Measurements from ENCODE around the gene CA4. TPM values are rescaled to one million over a fixed set of nuclear protein-coding genes. Genes with fewer than 3 reads are reported as not detected.
"Not testable (repeated sequence)": the region's sequence is repeated elsewhere in the genome, so short reads cannot be mapped to it uniquely, and the experiment has no call there.

The CA4 gene
- polyA plus RNA-seq, 1 donor, result 1.2 TPM

DNA sequence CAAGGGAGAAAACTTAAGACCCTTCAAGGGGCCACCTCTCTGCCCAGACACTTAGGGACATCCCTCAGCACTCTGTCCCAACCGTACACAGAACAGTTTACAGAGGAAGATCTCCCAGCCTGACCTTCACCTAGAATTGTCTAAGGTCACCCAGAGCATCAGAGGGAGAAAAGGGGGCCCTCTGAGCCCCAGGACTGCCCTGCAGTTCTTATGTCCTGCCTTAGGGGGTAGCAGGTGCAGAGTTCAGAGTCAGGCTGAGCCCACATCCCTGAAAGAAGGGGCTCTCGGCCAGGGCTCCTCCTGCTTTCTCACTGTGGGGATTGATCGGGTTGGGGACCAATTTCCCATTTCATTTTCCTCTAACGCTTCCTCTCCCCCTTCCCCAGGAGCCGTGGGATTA, 15.4 kb downstream of the CA4 start:
- DNase-seq, result no peak
- H3K27ac ChIP-seq (ENCODE audit: low read length), result no peak overlapping the region
- WGBS (ENCODE audit: insufficient coverage, low lambda C conversion rate), result no CpG with 5 or more reads among the region's 5 CpGs
- H3K4me3 ChIP-seq (ENCODE audit: low read length), result no peak overlapping the region
- H3K9me3 ChIP-seq (ENCODE audit: control insufficient read depth, low read depth, low read length), result no peaks in the 10 kb centered on the region
- H3K4me1 ChIP-seq (ENCODE audit: control insufficient read depth, insufficient read depth, low read length), result peaks cover 18% of the 10 kb centered on the region
- H3K36me3 ChIP-seq (ENCODE audit: control insufficient read depth, insufficient read depth, low read length), result no peaks in the 10 kb centered on the region
- H3K27me3 ChIP-seq (ENCODE audit: control insufficient read depth, insufficient read depth, low read length), result no peaks in the 10 kb centered on the region

- H3K36me3 ChIP-seq (ENCODE audit: control insufficient read depth, insufficient read depth, low read length), result no peaks in the 10 kb centered on the region
- H3K9me3 ChIP-seq (ENCODE audit: control insufficient read depth, low read depth, low read length), result no peaks in the 10 kb centered on the region
- H3K4me1 ChIP-seq (ENCODE audit: control insufficient read depth, insufficient read depth, low read length), result peaks cover 24% of the 10 kb centered on the region
- WGBS (ENCODE audit: insufficient coverage, low lambda C conversion rate), result 80% methylated on average over 1 of the region's 5 CpGs
- H3K4me3 ChIP-seq (ENCODE audit: low read length), result no peak overlapping the region
- DNase-seq, result peak; percentile 61 to 81
- no peaks in the 10 kb centered on the region for H3K27me3 ChIP-seq (ENCODE audit: control insufficient read depth, insufficient read depth, low read length)
- no peak overlapping the region for H3K27ac ChIP-seq (ENCODE audit: low read length)
These were observed 16.2 kb downstream of the CA4 start for GRCh38 chr17:60165971-60166370.

- WGBS (ENCODE audit: insufficient coverage, low lambda C conversion rate), result 83% methylated on average over 2 of the region's 11 CpGs
- Histone ChIP-seq H3K9me3 (ENCODE audit: control insufficient read depth, low read depth, low read length) (no peaks in the 10 kb centered on the region), H3K4me3 (ENCODE audit: low read length) (no peak overlapping the region), H3K36me3 (ENCODE audit: control insufficient read depth, insufficient read depth, low read length) (no peaks in the 10 kb centered on the region), H3K27ac (ENCODE audit: low read length) (no peak overlapping the region), H3K27me3 (ENCODE audit: control insufficient read depth, insufficient read depth, low read length) (no peaks in the 10 kb centered on the region), H3K4me1 (ENCODE audit: control insufficient read depth, insufficient read depth, low read length) (peaks cover 24% of the 10 kb centered on the region)
- no peak for DNase-seq
These were observed 17.4 kb downstream of the CA4 start for GRCh38 chr17:60167065-60167741.

DNA sequence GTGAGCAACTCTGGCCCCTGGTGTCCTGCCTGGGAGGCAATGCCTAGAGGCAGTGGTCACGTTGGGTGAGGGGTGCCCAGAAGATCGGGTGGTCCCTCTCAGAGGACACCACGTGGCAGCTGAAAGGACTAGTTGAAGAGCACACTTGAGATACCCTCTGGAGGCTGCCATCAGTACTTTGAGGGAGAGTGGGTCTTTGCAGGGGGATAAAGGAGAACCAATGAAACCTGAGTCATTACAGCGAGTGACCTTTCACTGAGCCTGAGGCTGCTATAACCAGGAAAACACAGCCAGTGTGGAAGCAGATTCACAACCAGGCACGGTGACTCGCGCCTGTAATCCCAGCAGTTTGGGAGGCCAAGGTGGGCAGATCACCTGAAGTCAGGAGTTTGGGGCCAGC, 18.9 kb downstream of the CA4 start:
- WGBS (ENCODE audit: insufficient coverage, low lambda C conversion rate), result no CpG with 5 or more reads among the region's 7 CpGs
- peaks cover 29% of the 10 kb centered on the region for H3K4me1 ChIP-seq (ENCODE audit: control insufficient read depth, insufficient read depth, low read length)

GRCh38 chr17:60169921-60170817, 20.4 kb downstream of the CA4 start:
- no peak overlapping the region for H3K4me3 ChIP-seq (ENCODE audit: low read length)
- H3K27ac ChIP-seq (ENCODE audit: low read length), result no peak overlapping the region
- no peaks in the 10 kb centered on the region for H3K27me3 ChIP-seq (ENCODE audit: control insufficient read depth, insufficient read depth, low read length)
- no peaks in the 10 kb centered on the region for H3K9me3 ChIP-seq (ENCODE audit: control insufficient read depth, low read depth, low read length)
- DNase-seq, result peak in 1 of 2 donors; percentile 47
- H3K36me3 ChIP-seq (ENCODE audit: control insufficient read depth, insufficient read depth, low read length), result no peaks in the 10 kb centered on the region
- WGBS (ENCODE audit: insufficient coverage, low lambda C conversion rate), result no CpG with 5 or more reads among the region's 10 CpGs
- H3K4me1 ChIP-seq (ENCODE audit: control insufficient read depth, insufficient read depth, low read length), result peaks cover 28% of the 10 kb centered on the region

More for the DNA sequence above, 18.9 kb downstream of the CA4 start:
- no peaks in the 10 kb centered on the region for H3K36me3 ChIP-seq (ENCODE audit: control insufficient read depth, insufficient read depth, low read length)
- H3K9me3 ChIP-seq (ENCODE audit: control insufficient read depth, low read depth, low read length), result no peaks in the 10 kb centered on the region
- H3K4me3 ChIP-seq (ENCODE audit: low read length), result no peak overlapping the region
- DNase-seq, result no peak
- H3K27me3 ChIP-seq (ENCODE audit: control insufficient read depth, insufficient read depth, low read length), result no peaks in the 10 kb centered on the region
- H3K27ac ChIP-seq (ENCODE audit: low read length), result no peak overlapping the region

DNA sequence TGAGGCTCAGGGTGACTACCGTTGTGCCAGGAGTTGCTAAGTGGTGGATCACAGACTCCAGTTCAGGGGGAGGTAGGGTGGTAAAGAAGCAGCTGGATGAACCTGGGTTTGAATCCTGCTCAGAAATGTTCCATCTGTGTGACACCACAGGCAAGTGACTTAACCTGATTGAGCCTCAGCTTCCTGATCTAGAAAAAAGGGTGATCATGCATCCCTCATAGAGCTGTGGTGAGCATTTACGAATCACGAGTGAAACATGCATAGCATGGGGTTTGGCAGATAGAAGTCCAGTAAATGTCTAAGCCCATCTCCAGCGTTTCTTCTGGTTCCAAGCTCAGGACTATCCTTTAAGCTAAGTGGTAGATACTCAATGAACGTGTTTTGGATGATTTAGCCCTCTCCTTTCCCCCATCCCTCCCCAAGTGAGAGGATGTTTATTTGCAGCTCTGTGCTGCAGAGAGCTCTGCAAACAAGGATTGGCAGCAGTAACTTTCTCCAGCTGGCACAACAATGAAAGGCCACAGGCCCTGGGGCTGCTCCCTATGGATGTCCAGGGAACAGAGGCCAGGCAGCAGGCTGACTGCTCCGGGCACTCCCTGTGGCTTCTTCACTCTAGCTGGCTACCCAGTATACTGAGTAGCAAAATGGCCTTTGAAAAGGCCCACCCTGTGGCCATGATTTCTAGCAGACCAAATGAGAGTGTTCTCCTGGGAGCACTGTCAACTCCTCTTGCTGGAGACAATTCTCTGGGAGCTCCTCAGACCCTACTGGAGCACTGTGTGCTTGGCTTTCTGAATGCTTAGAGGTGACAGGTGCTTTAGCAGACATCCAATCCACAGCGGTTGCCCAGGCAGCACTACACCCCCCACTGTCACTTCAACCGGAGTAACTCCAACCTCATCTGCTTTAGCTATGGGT, 21.3 kb downstream of the CA4 start:
- Histone ChIP-seq H3K4me3 (ENCODE audit: low read length) (no peak overlapping the region), H3K36me3 (ENCODE audit: control insufficient read depth, insufficient read depth, low read length) (no peaks in the 10 kb centered on the region), H3K27ac (ENCODE audit: low read length) (no peak overlapping the region), H3K4me1 (ENCODE audit: control insufficient read depth, insufficient read depth, low read length) (peaks cover 19% of the 10 kb centered on the region), H3K9me3 (ENCODE audit: control insufficient read depth, low read depth, low read length) (no peaks in the 10 kb centered on the region), H3K27me3 (ENCODE audit: control insufficient read depth, insufficient read depth, low read length) (no peaks in the 10 kb centered on the region)
- WGBS (ENCODE audit: insufficient coverage, low lambda C conversion rate), result no CpG with 5 or more reads among the region's 8 CpGs
- DNase-seq, result no peak

- H3K27ac ChIP-seq (ENCODE audit: low read length), result no peak overlapping the region
- H3K36me3 ChIP-seq (ENCODE audit: control insufficient read depth, insufficient read depth, low read length), result peaks cover under 1% of the 10 kb centered on the region
- no peaks in the 10 kb centered on the region for H3K9me3 ChIP-seq (ENCODE audit: control insufficient read depth, low read depth, low read length)
- no peaks in the 10 kb centered on the region for H3K27me3 ChIP-seq (ENCODE audit: control insufficient read depth, insufficient read depth, low read length)
- no CpG with 5 or more reads among the region's 8 CpGs for WGBS (ENCODE audit: insufficient coverage, low lambda C conversion rate)
- H3K4me3 ChIP-seq (ENCODE audit: low read length), result no peak overlapping the region
- DNase-seq, result no peak
- peaks cover 18% of the 10 kb centered on the region for H3K4me1 ChIP-seq (ENCODE audit: control insufficient read depth, insufficient read depth, low read length)
These were observed 21.9 kb downstream of the CA4 start for GRCh38 chr17:60171753-60172079.

- Histone ChIP-seq H3K9me3 (ENCODE audit: control insufficient read depth, low read depth, low read length) (no peaks in the 10 kb centered on the region), H3K4me3 (ENCODE audit: low read length) (no peak overlapping the region), H3K36me3 (ENCODE audit: control insufficient read depth, insufficient read depth, low read length) (peaks cover 5% of the 10 kb centered on the region), H3K27me3 (ENCODE audit: control insufficient read depth, insufficient read depth, low read length) (no peaks in the 10 kb centered on the region), H3K4me1 (ENCODE audit: control insufficient read depth, insufficient read depth, low read length) (peaks cover 18% of the 10 kb centered on the region), H3K27ac (ENCODE audit: low read length) (no peak overlapping the region)
- DNase-seq, result no peak
- 75% methylated on average over 2 of the region's 2 CpGs for WGBS (ENCODE audit: insufficient coverage, low lambda C conversion rate)
These were observed 23.6 kb downstream of the CA4 start for GRCh38 chr17:60173304-60173819.

GRCh38 chr17:60174035-60174434, 24.3 kb downstream of the CA4 start:
- no CpG with 5 or more reads among the region's 3 CpGs for WGBS (ENCODE audit: insufficient coverage, low lambda C conversion rate)
- Histone ChIP-seq H3K36me3 (ENCODE audit: control insufficient read depth, insufficient read depth, low read length) (peaks cover 7% of the 10 kb centered on the region), H3K4me1 (ENCODE audit: control insufficient read depth, insufficient read depth, low read length) (peaks cover 18% of the 10 kb centered on the region), H3K9me3 (ENCODE audit: control insufficient read depth, low read depth, low read length) (no peaks in the 10 kb centered on the region), H3K27me3 (ENCODE audit: control insufficient read depth, insufficient read depth, low read length) (no peaks in the 10 kb centered on the region), H3K27ac (ENCODE audit: low read length) (no peak overlapping the region), H3K4me3 (ENCODE audit: low read length) (no peak overlapping the region)
- no peak for DNase-seq

- H3K27ac ChIP-seq (ENCODE audit: low read length); H3K27me3 ChIP-seq (ENCODE audit: control insufficient read depth, insufficient read depth, low read length); H3K4me3 ChIP-seq (ENCODE audit: low read length); DNase-seq; H3K36me3 ChIP-seq (ENCODE audit: control insufficient read depth, insufficient read depth, low read length); H3K9me3 ChIP-seq (ENCODE audit: control insufficient read depth, low read depth, low read length): not testable (repeated sequence)
- WGBS (ENCODE audit: insufficient coverage, low lambda C conversion rate), result no CpG with 5 or more reads among the region's 6 CpGs
- peaks cover 16% of the 10 kb centered on the region for H3K4me1 ChIP-seq (ENCODE audit: control insufficient read depth, insufficient read depth, low read length)
These were observed 25.0 kb downstream of the CA4 start for GRCh38 chr17:60174767-60175166.
